PC-3 (cell line): Measurements from ENCODE around the gene SACS. TPM values are rescaled to one million over a fixed set of nuclear protein-coding genes. Genes with fewer than 3 reads are reported as not detected.

ENCODE experiments used
- ATAC-seq: fragments of 200-7000 bp; cut with Tn5 transposase; 2 replicates; pipeline ENCODE4 v1.9.1; 2020; ENCODE audit warnings: mild to moderate bottlenecking, moderate library complexity
- BruUV-seq: library from RNA; stranded (reverse); fragments of 400-500 nt; replicated peaks from 2 replicates; lab custom pipeline; 2021; lab: Mats Ljungman, UMichigan
- CTCF ChIA-PET: fragments of 300-600 bp; sonication (Branson Sonifier 250); formaldehyde crosslinking; loops from one replicate; lab custom pipeline; 2022; ENCODE audit warnings: antibody characterized with exemption; lab: Charles Lee
- POLR2A ChIA-PET: fragments of 300-600 bp; sonication (Branson Sonifier 250); formaldehyde crosslinking; loops from one replicate; lab custom pipeline; 2022; ENCODE audit warnings: antibody characterized with exemption; ENCODE audit not compliant: unreplicated experiment; lab: Charles Lee
- DNase-seq: peaks from one replicate; pipeline ENCODE4 v3.0.0-alpha.2; 2015
- H2AFZ ChIP-seq: fragments of 300-600 bp; sonication (generic); 2 replicates; pipeline ENCODE4 v1.6.0; 2016; ENCODE audit warnings: antibody characterized with exemption, low read length
- H3F3A ChIP-seq: fragments of 300-600 bp; sonication (generic); one replicate; pipeline ENCODE4 v1.6.0; 2017; ENCODE audit warnings: antibody characterized with exemption, low read length, control low read depth, mild to moderate bottlenecking; ENCODE audit not compliant: unreplicated experiment
- H3K27ac ChIP-seq: fragments of 300-600 bp; sonication (generic); 2 replicates; pipeline ENCODE4 v1.5.1; 2016; ENCODE audit warnings: mild to moderate bottlenecking, low read length
- H3K27me3 ChIP-seq: fragments of 300-600 bp; sonication (generic); 2 replicates; pipeline ENCODE4 v1.6.1; 2016; ENCODE audit warnings: low read length, mixed read lengths
- H3K36me3 ChIP-seq: fragments of 300-600 bp; sonication (generic); 2 replicates; pipeline ENCODE4 v1.6.1; 2016; ENCODE audit warnings: low read depth, mixed run types, low read length, mixed read lengths
- H3K4me1 ChIP-seq: fragments of 300-600 bp; sonication (generic); 2 replicates; pipeline ENCODE4 v1.5.1; 2016; ENCODE audit warnings: low read length; ENCODE audit not compliant: insufficient read depth
- H3K4me2 ChIP-seq: fragments of 300-600 bp; sonication (generic); 2 replicates; pipeline ENCODE4 v1.6.0; 2016; ENCODE audit warnings: low read length
- H3K4me3 ChIP-seq: fragments of 300-600 bp; sonication (generic); 2 replicates; pipeline ENCODE4 v1.5.1; 2016; ENCODE audit warnings: mild to moderate bottlenecking, low read length, mixed read lengths
- H3K79me2 ChIP-seq: fragments of 300-600 bp; sonication (generic); 2 replicates; pipeline ENCODE4 v1.6.1; 2017; ENCODE audit warnings: low read length, mixed read lengths
- H3K9ac ChIP-seq: fragments of 300-600 bp; sonication (generic); 2 replicates; pipeline ENCODE4 v1.6.0; 2016; ENCODE audit warnings: mild to moderate bottlenecking, low read length
- H3K9me2 ChIP-seq: fragments of 300-600 bp; sonication (generic); replicated peaks from 2 replicates; pipeline ENCODE4 v1.6.1; 2016; ENCODE audit warnings: mixed run types, low read length, mixed read lengths
- H3K9me3 ChIP-seq: fragments of 300-600 bp; sonication (generic); 2 replicates; pipeline ENCODE4 v1.6.1; 2016; ENCODE audit warnings: low read length, mixed read lengths
- H4K20me1 ChIP-seq: fragments of 300-600 bp; sonication (generic); 2 replicates; pipeline ENCODE4 v1.6.1; 2016; ENCODE audit warnings: low read length, mixed read lengths
- CTCF ChIP-seq: fragments of 300-600 bp; sonication (generic); conservative IDR thresholded peaks from 2 replicates; pipeline ENCODE4 v1.5.1; 2017; ENCODE audit warnings: antibody characterized with exemption, low read depth, mild to moderate bottlenecking, low read length
- EZH2 ChIP-seq: fragments of 300-600 bp; sonication (generic); IDR thresholded peaks from one replicate; pipeline ENCODE4 v1.6.1; 2017; ENCODE audit warnings: antibody characterized with exemption, mild to moderate bottlenecking, low read length; ENCODE audit not compliant: unreplicated experiment
- EZH2phosphoT487 ChIP-seq: fragments of 300-600 bp; sonication (generic); IDR thresholded peaks from 2 replicates; pipeline ENCODE4 v1.6.1; 2018; ENCODE audit warnings: mild to moderate bottlenecking, antibody characterized with exemption, low read length, borderline replicate concordance
- intact Hi-C: fragments of 100-400 bp; cut with micrococcal nuclease; formaldehyde crosslinking; loops from 2 replicates; pipeline ENCODE4 v1.9.0; 2023
- total RNA-seq: library from RNA; depleted of rRNA; stranded (reverse); fragments of >200 nt; gene quantifications from 2 replicates; pipeline ENCODE4 v1.2.3, GENCODE V29; 2014

Gene SACS
- total RNA-seq, 1 experiment from 2014 or later: 31.6 TPM

GRCh38 chr13:23430664-23431063, 2.8 kb downstream of the SACS start:
- ChIA-PET POLR2A (no interaction called here), CTCF (no interaction called here)
- Histone ChIP-seq H3K9me2 (no peaks in the 10 kb centered on the region), H3F3A (no peaks in the 10 kb centered on the region), H3K27ac (no peak overlapping the region), H3K27me3 (no peaks in the 10 kb centered on the region), H4K20me1 (no peaks in the 10 kb centered on the region), H3K36me3 (no peaks in the 10 kb centered on the region), H3K79me2 (no peaks in the 10 kb centered on the region), H2AFZ (no peak overlapping the region), H3K4me2 (no peak overlapping the region), H3K9ac (no peak overlapping the region), H3K9me3 (no peaks in the 10 kb centered on the region), H3K4me3 (no peak overlapping the region), H3K4me1 (peaks cover 20% of the 10 kb centered on the region)
- DNase-seq: no peak
- intact Hi-C loops: no loop called here
- ATAC-seq: no peak
- no TSS peak for BruUV-seq
- TF ChIP-seq CTCF (no peak), EZH2 (no peak)

- no peaks in the 10 kb centered on the region for H3F3A ChIP-seq
- peak overlapping the region; percentile 23; the same call in 1 of the 2 replicates for H3K4me3 ChIP-seq
- H3K9me3 ChIP-seq: no peaks in the 10 kb centered on the region
- no TSS peak for BruUV-seq
- no peaks in the 10 kb centered on the region for H3K79me2 ChIP-seq
- peak overlapping the region; percentile 83 for H3K27ac ChIP-seq
- no peaks in the 10 kb centered on the region for H3K9me2 ChIP-seq
- peak; percentile 2 for DNase-seq
- no peaks in the 10 kb centered on the region for H3K27me3 ChIP-seq
- peak overlapping the region; percentile 60 for H2AFZ ChIP-seq
- no peak for ATAC-seq
- peaks cover 20% of the 10 kb centered on the region for H3K4me1 ChIP-seq
- CTCF ChIA-PET: no interaction called here
- intact Hi-C loops: loop anchor here (5.0 kb wide), 1 partner anchor 51 kb away; no protein-coding TSS in a partner anchor
- no peaks in the 10 kb centered on the region for H4K20me1 ChIP-seq
- no peak for TF ChIP-seq EZH2
- TF ChIP-seq EZH2phosphoT487: no peak
- TF ChIP-seq CTCF: no peak
- no peaks in the 10 kb centered on the region for H3K36me3 ChIP-seq
- H3K4me2 ChIP-seq: peak overlapping the region; percentile 69
- POLR2A ChIA-PET: interaction anchor here (0.7 kb wide), 1 partner anchor 83 kb away, joined by 5 read pairs; no protein-coding TSS in a partner anchor
- peak overlapping the region; percentile 32; the same call in 1 of the 2 replicates for H3K9ac ChIP-seq
Observed at GRCh38 chr13:23427881-23428528, 5.5 kb downstream of the SACS start.

GRCh38 chr13:23427342-23427843, 6.1 kb downstream of the SACS start:
- H3K4me3 ChIP-seq: peak overlapping the region; percentile 23; the same call in 1 of the 2 replicates
- ChIA-PET CTCF (interaction anchor here (0.6 kb wide), 1 partner anchor 105 kb away, joined by 6 read pairs; no protein-coding TSS in a partner anchor), POLR2A (interaction anchor here (0.5 to 0.7 kb wide), 2 partner anchors 84 to 106 kb away, joined by 3 to 5 read pairs; no protein-coding TSS in a partner anchor)
- no peaks in the 10 kb centered on the region for H3K36me3 ChIP-seq
- H3K9ac ChIP-seq: peak overlapping the region; percentile 32; the same call in 1 of the 2 replicates
- no peak for TF ChIP-seq EZH2
- TF ChIP-seq EZH2phosphoT487: no peak
- no peak for TF ChIP-seq CTCF
- peak; percentile 97 for ATAC-seq
- peak overlapping the region; percentile 83 for H3K27ac ChIP-seq
- no peaks in the 10 kb centered on the region for H3K79me2 ChIP-seq
- H2AFZ ChIP-seq: peak overlapping the region; percentile 60
- no peaks in the 10 kb centered on the region for H3K9me2 ChIP-seq
- peaks cover 20% of the 10 kb centered on the region for H3K4me1 ChIP-seq
- H3K9me3 ChIP-seq: no peaks in the 10 kb centered on the region
- intact Hi-C loops: loop anchor here (5.0 kb wide), 1 partner anchor 50 kb away; no protein-coding TSS in a partner anchor
- no peaks in the 10 kb centered on the region for H3F3A ChIP-seq
- peak overlapping the region; percentile 69 for H3K4me2 ChIP-seq
- no peaks in the 10 kb centered on the region for H3K27me3 ChIP-seq
- peak; percentile 92 for DNase-seq
- no TSS peak for BruUV-seq
- H4K20me1 ChIP-seq: no peaks in the 10 kb centered on the region
